ENCODE measurements around the gene EIF3B.
"Not testable (repeated sequence)": the region's sequence is repeated elsewhere in the genome, so short reads cannot be mapped to it uniquely, and the experiment has no call there.

GRCh38 chr7:2377492-2377891 is 22.9 kb downstream of the EIF3B start:
- not testable (repeated sequence) for TF ChIP-seq EZH2 (IDR thresholded peaks at IDR 0.05; ENCODE audit: insufficient read depth, low read length); CTCF (IDR thresholded peaks at IDR 0.05; ENCODE audit: insufficient read depth, low read depth, low read length)
